Upper lobe of left lung (tissue), 4 donors: ENCODE measurements around the gene FBXW7.

Source experiments
- EP300 ChIP-seq, 4 donors: sonication (generic); formaldehyde crosslinking; IDR thresholded peaks; one replicate each; pipeline ENCODE4 v1.5.1; 2017; ENCODE audit warnings: antibody characterized with exemption in 4 of 4, control low read depth in 2 of 4
- POLR2AphosphoS5 ChIP-seq, 2 donors: sonication (generic); formaldehyde crosslinking; IDR thresholded peaks; one replicate each; pipeline ENCODE4 v1.5.1; 2017; ENCODE audit warnings: antibody characterized with exemption in 2 of 2
- TF ChIP-seq, protein P1 (sequence below), 6 experiments: fragments of 450-650 bp in 4 of 6; fragments of 200-600 bp in 2 of 6; sonication (generic) in 2 of 6; IDR thresholded peaks; one replicate each; pipeline ENCODE4 v1.5.1; 2016 to 2019; ENCODE audit warnings: antibody characterized with exemption in 6 of 6

- TF ChIP-seq, protein P1, sequence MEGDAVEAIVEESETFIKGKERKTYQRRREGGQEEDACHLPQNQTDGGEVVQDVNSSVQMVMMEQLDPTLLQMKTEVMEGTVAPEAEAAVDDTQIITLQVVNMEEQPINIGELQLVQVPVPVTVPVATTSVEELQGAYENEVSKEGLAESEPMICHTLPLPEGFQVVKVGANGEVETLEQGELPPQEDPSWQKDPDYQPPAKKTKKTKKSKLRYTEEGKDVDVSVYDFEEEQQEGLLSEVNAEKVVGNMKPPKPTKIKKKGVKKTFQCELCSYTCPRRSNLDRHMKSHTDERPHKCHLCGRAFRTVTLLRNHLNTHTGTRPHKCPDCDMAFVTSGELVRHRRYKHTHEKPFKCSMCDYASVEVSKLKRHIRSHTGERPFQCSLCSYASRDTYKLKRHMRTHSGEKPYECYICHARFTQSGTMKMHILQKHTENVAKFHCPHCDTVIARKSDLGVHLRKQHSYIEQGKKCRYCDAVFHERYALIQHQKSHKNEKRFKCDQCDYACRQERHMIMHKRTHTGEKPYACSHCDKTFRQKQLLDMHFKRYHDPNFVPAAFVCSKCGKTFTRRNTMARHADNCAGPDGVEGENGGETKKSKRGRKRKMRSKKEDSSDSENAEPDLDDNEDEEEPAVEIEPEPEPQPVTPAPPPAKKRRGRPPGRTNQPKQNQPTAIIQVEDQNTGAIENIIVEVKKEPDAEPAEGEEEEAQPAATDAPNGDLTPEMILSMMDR (IDR thresholded peaks at IDR 0.05) = no peak
- TF ChIP-seq POLR2AphosphoS5 (IDR thresholded peaks at IDR 0.05) (no peak), EP300 (IDR thresholded peaks at IDR 0.05) (no peak)
These were observed 145.7 kb downstream of the FBXW7 start for GRCh38 chr4:152390216-152390615.
